ENCODE measurements around the gene CCDC127. TPM values are rescaled to one million over a fixed set of nuclear protein-coding genes. Genes with fewer than 3 reads are reported as not detected.

Gene CCDC127
- total RNA-seq, 2 donors from 2014 or later = 6.1 to 7.3 TPM

- no peak for ATAC-seq
- no peaks in the 10 kb centered on the region for H3K9me3 Mint-ChIP-seq
- no peak for DNase-seq (ENCODE audit: low spot score in 2 of 2)
- H3K27ac Mint-ChIP-seq = peak overlapping the region in 1 of 2 donors; percentile 20
- H3K36me3 Mint-ChIP-seq = no peaks in the 10 kb centered on the region
Observed at GRCh38 chr5:189486-189885, 28.5 kb downstream of the CCDC127 start.

DNA sequence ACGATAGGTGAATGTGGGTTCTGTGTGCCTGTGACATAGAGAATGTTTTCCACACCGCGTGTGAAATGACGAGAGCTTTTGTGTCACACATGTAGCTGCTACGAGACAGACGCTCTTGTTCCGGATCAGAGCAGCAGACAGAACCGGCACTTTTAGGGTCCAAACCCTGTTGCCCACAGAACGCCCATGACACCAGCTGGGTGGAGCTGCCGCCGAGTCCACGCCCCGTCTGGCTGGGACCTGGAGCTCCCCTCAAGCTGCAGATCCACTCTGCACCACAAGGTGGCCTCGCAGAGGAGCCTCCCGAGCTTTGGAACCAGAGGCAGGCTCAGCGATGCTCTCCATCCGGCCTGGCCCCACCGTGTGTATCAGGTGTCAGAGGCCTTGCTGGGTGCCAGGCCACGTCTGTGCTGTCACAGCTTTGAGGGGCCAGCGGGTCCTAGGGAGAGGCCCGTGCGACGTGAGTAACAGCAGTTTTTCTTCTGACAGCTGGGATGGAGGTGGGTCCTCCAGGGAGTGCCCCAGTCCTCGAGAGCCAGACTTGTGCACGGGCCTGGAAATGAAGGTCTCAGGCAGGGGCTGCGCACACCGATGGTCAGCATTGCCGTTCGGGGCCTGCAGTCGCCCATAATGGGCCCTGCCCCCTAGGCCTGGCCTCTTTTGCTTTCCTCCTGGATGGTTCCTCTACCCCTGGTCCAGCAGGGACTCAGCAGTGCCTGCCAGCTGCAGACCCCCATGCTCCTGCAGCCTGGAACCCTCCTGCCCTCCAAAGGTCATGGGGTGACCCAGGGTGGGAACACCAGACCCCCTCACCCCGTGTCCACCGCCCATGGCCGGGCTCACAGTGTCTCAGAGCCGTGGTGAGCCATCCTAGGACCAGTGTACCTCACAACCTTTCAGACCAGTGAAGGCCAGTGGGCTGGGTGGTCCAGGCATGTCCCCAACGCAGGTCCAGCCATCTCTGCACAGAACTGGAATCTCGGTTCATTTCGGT lies 29.2 kb downstream of the CCDC127 start:
- Mint-ChIP-seq H3K27ac (peak overlapping the region in 1 of 2 donors; percentile 20), H3K9me3 (no peaks in the 10 kb centered on the region), H3K36me3 (no peaks in the 10 kb centered on the region)
- DNase-seq (ENCODE audit: low spot score in 2 of 2) = peak; percentile 81 to 93
- peak; percentile 93 to 96 for ATAC-seq

DNA sequence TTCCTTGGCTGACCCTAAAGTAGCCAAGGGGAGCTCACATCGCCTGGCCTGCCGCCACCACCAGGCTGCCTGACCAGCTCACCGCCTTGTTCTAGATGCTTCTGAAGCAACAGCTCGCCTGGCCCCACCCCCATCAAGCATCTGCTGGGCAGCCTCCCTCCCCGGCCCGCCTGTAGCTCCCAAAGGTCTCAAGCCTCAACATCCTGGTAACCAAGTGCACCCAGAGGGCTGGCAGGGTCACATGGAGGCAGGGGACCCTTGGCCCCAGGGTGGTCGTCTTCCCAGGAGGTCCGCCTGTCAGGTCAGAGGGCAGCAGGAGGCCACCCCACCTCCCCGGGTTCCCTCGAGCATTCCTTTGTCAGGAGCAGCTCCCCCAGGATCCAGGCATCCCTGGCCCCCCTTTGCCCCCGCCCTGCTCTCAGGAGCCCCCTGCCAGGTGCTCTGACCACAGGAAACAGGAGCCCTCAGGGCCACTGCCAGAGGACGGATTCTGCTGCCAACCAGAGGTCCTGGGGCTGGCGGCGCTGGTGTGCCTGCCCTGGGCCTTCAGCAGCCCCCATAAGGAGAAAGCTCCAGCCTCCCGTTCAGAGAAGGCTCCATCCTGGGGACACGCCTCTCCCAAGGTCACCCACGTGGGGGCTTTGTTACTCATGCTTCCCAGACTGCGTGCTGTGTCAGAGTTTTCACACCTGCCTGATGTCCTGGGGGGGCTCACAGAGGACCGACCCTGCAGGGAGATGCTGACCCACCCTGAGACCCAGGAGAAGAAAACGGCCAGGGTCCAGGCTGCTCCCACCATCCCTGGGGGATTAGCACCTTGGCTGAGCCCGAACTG lies 30.1 kb downstream of the CCDC127 start:
- Mint-ChIP-seq H3K9me3 (no peaks in the 10 kb centered on the region), H3K27ac (peak overlapping the region in 1 of 2 donors; percentile 20), H3K36me3 (no peaks in the 10 kb centered on the region)
- ATAC-seq = no peak
- DNase-seq (ENCODE audit: low spot score in 2 of 2) = no peak

DNA sequence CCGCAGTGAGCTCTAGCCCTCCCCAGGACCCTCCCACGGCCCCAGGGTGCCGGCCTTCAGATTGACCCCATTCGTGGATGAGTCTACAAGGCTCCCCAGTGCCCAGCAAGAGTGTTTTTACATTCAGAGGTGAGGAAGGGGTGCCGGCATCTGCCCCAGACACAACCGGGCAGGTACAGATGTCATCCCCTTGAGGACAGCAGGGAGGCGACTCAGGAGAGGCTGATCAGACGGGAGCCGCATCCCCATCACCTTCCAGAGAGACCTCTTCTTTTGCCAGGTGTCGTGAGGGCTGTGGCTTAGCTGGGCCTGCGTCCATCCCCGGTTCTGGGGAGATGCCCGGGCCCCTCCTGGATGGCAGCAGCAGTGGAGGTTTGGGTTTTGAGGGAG lies 30.9 kb downstream of the CCDC127 start:
- no peak overlapping the region for H3K27ac Mint-ChIP-seq
- DNase-seq (ENCODE audit: low spot score in 2 of 2) (no peak), ATAC-seq (no peak)
- H3K36me3 Mint-ChIP-seq = no peaks in the 10 kb centered on the region
- H3K9me3 Mint-ChIP-seq = no peaks in the 10 kb centered on the region

DNA sequence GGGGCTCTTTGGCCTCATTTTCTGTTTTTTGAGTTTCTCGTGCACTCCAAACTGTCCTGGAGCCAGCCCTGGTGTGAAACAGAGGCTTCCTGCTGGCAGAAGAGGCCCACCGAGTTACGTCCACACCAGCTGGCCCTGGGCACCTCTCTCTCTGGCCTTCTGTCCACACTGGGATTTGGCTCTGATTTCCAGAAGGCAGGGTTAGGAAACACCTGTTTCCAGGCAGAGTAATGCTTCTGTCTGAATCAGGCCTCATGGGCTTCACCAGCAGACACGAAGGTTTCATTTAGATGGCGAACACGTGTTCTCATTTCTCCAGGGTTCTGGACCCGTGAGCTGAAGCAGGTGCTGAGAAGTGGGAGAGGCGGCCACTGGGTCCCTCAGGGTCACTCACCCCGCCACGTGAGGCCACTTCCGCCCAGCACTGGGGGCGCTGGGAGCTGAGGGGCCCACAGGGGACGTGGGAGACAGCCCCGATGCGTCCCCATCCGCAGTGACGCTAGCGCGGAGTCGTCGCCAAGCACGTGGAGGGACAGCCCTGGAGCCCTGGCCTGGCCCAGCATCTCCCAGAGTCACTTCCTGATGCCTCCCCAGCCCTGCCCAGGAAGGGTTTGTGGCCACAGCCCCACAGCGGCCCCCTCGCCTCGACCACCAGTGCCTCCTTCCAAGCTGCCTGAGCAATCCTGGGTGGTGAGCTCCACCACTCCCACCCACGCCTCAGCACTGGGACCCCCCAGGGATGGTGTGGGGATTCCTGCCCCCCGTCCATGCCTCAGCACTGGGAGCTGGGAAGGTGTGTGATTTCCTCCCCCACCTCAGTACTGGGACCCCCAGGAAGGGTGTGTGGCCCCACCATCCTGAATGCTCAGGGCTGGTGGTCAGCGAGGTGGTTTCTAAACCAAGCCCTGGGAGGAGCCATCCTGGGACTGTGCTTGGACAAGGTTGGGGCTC lies 31.6 kb downstream of the CCDC127 start:
- H3K27ac Mint-ChIP-seq = no peak overlapping the region
- no peak for ATAC-seq
- no peak for DNase-seq (ENCODE audit: low spot score in 2 of 2)
- H3K36me3 Mint-ChIP-seq = no peaks in the 10 kb centered on the region
- H3K9me3 Mint-ChIP-seq = no peaks in the 10 kb centered on the region

- no peak overlapping the region for H3K27ac Mint-ChIP-seq
- H3K36me3 Mint-ChIP-seq = no peaks in the 10 kb centered on the region
- no peak for ATAC-seq
- no peak for DNase-seq (ENCODE audit: low spot score in 2 of 2)
- H3K9me3 Mint-ChIP-seq = no peaks in the 10 kb centered on the region
Observed at GRCh38 chr5:185095-186070, 32.6 kb downstream of the CCDC127 start.

- no peak for DNase-seq (ENCODE audit: low spot score in 2 of 2)
- Mint-ChIP-seq H3K27ac (no peak overlapping the region), H3K9me3 (no peaks in the 10 kb centered on the region), H3K36me3 (no peaks in the 10 kb centered on the region)
- no peak for ATAC-seq
Observed at GRCh38 chr5:184471-184870, 33.5 kb downstream of the CCDC127 start.

GRCh38 chr5:182126-182525 lies 35.8 kb downstream of the CCDC127 start:
- no peak for DNase-seq (ENCODE audit: low spot score in 2 of 2)
- no peak for ATAC-seq
- Mint-ChIP-seq H3K9me3 (no peaks in the 10 kb centered on the region), H3K36me3 (no peaks in the 10 kb centered on the region), H3K27ac (peak overlapping the region in 1 of 2 donors; percentile 10)

- DNase-seq (ENCODE audit: low spot score in 2 of 2) (no peak), ATAC-seq (no peak)
- no peak overlapping the region for H3K27ac Mint-ChIP-seq
Observed at GRCh38 chr5:181566-181965, 36.4 kb downstream of the CCDC127 start.

DNA sequence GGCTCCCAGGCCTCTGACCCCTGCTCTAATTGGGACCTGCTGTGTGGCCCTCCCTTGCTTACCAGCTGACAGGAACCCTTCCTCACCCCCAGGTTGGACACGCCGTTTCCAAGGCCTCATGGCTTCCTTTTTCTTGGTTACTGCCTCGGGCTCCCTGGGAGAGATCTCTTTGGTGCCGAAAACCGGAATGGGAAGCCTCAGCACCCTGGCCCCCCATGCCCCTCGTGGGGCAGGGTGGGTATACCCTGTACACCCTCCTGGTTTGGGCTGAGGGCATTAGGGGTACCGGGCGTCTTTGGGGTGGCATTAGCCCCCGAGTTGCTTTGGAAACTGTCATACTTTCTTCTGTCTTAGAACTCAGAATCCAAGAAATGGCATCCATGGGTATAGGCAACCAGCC lies 36.8 kb downstream of the CCDC127 start:
- Mint-ChIP-seq H3K9me3 (no peaks in the 10 kb centered on the region), H3K27ac (no peak overlapping the region), H3K36me3 (no peaks in the 10 kb centered on the region)
- ATAC-seq (no peak), DNase-seq (ENCODE audit: low spot score in 2 of 2) (no peak)

More at GRCh38 chr5:181566-181965, 36.4 kb downstream of the CCDC127 start:
- Mint-ChIP-seq H3K9me3 (no peaks in the 10 kb centered on the region), H3K36me3 (no peaks in the 10 kb centered on the region)

DNA sequence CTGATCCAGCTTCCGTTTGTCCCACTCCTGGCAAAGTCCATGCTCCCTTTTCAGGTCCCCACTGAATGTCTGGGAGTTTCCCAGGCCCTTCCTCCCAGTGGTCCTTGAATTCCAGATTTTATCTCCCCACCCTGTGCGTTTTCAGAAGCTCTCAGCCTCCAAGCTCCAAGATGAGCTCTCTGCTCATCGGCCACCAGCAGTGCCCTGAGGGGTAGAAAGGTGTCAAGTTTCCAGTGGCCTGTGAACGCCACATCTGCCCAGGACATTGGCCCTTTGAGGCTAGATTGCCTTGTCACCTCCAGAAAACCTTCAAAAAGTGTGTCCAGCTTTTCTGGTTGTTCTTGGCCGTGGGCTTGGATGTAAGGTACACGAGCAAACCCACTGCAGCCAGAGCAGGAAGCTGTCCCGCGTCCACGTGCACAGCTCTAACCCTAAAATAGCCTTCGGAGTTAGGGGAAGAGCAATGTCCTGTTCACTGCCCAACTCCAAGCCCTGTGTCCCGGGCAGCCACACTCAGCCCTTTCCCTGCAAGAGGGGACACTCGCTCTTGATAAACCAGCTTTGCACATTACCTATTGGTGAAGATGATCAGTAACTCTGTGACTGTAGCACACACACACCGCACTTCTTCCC lies 37.6 kb downstream of the CCDC127 start:
- Mint-ChIP-seq H3K27ac (no peak overlapping the region), H3K9me3 (no peaks in the 10 kb centered on the region), H3K36me3 (no peaks in the 10 kb centered on the region)
- ATAC-seq (no peak), DNase-seq (ENCODE audit: low spot score in 2 of 2) (no peak)

- DNase-seq (ENCODE audit: low spot score in 2 of 2) (no peak), ATAC-seq (no peak)
- Mint-ChIP-seq H3K9me3 (no peaks in the 10 kb centered on the region), H3K27ac (no peak overlapping the region), H3K36me3 (no peaks in the 10 kb centered on the region)
Observed at GRCh38 chr5:179401-179800, 38.6 kb downstream of the CCDC127 start.

- Mint-ChIP-seq H3K27ac (no peak overlapping the region), H3K36me3 (no peaks in the 10 kb centered on the region), H3K9me3 (no peaks in the 10 kb centered on the region)
- DNase-seq (ENCODE audit: low spot score in 2 of 2) (no peak), ATAC-seq (no peak)
Observed at GRCh38 chr5:178110-178509, 39.8 kb downstream of the CCDC127 start.

GRCh38 chr5:176296-176823 lies 41.6 kb downstream of the CCDC127 start:
- H3K36me3 Mint-ChIP-seq = no peaks in the 10 kb centered on the region
- DNase-seq (ENCODE audit: low spot score in 2 of 2) = no peak

More at GRCh38 chr5:176296-176823, 41.6 kb downstream of the CCDC127 start:
- no peak overlapping the region for H3K27ac Mint-ChIP-seq
- ATAC-seq = no peak
- H3K9me3 Mint-ChIP-seq = no peaks in the 10 kb centered on the region
